Left ventricle myocardium inferior (tissue), 1 donor: ENCODE results near the gene RBM34. TPM values are rescaled to one million over a fixed set of nuclear protein-coding genes. Genes with fewer than 3 reads are reported as not detected.
A peak's percentile ranks its signal among the peaks of the same experiment; 100 is the strongest.

Source experiments
- DNase-seq: peaks from one replicate; pipeline ENCODE4 v3.0.0-alpha.2; 2020
- H3K27ac ChIP-seq: fragments of 200-600 bp; replicated peaks from 2 replicates; pipeline ENCODE4 v1.8.0; 2021
- H3K27me3 ChIP-seq: fragments of 200-600 bp; 2 replicates; pipeline ENCODE4 v1.8.0; 2021; ENCODE audit warnings: low read depth
- H3K36me3 ChIP-seq: fragments of 200-600 bp; 2 replicates; pipeline ENCODE4 v1.8.0; 2021
- H3K4me1 ChIP-seq: fragments of 200-600 bp; 2 replicates; pipeline ENCODE4 v1.8.0; 2021
- H3K4me3 ChIP-seq: fragments of 200-600 bp; 2 replicates; pipeline ENCODE4 v1.8.0; 2021; ENCODE audit warnings: mild to moderate bottlenecking, moderate library complexity
- H3K9me3 ChIP-seq: fragments of 200-600 bp; replicated peaks from 2 replicates; pipeline ENCODE4 v1.8.0; 2021
- CTCF ChIP-seq: fragments of 200-600 bp; IDR thresholded peaks from 2 replicates; pipeline ENCODE4 v1.8.0; 2021; ENCODE audit warnings: antibody characterized with exemption, mild to moderate bottlenecking, borderline replicate concordance
- intact Hi-C: fragments of 100-400 bp; cut with micrococcal nuclease; formaldehyde crosslinking; loops from one replicate; pipeline ENCODE4 v1.11.0; 2022
- total RNA-seq: library from RNA; stranded (reverse); fragmentation: NEBNext Ultra II Directional; extraction: Animal tissue kit (Norgen Biotek cat#: 25700); gene quantifications from one replicate; pipeline ENCODE4 v1.2.1, GENCODE V29; 2021
- donor health status: DM: no; HTN: yes; CAD: no; lungs with severe emphysema.

Gene RBM34
- total RNA-seq, 1 donor from 2014 or later, result 55.6 TPM

- intact Hi-C loops, result no loop called here
Observed at GRCh38 chr1:235199441-235199840, 38.4 kb upstream of the RBM34 start.

GRCh38 chr1:235190431-235190830 lies 29.4 kb upstream of the RBM34 start:
- H3K4me3 ChIP-seq, result no peak overlapping the region
- TF ChIP-seq CTCF, result no peak
- H3K36me3 ChIP-seq, result peaks cover 29% of the 10 kb centered on the region
- intact Hi-C loops, result no loop called here
- H3K4me1 ChIP-seq, result no peaks in the 10 kb centered on the region
- no peaks in the 10 kb centered on the region for H3K9me3 ChIP-seq
- no peaks in the 10 kb centered on the region for H3K27me3 ChIP-seq
- DNase-seq, result no peak
- H3K27ac ChIP-seq, result no peak overlapping the region

More at GRCh38 chr1:235199441-235199840, 38.4 kb upstream of the RBM34 start:
- Histone ChIP-seq H3K4me1 (peaks cover 4% of the 10 kb centered on the region), H3K36me3 (peaks cover 18% of the 10 kb centered on the region), H3K27ac (no peak overlapping the region), H3K9me3 (no peaks in the 10 kb centered on the region), H3K4me3 (no peak overlapping the region), H3K27me3 (no peaks in the 10 kb centered on the region)
- DNase-seq, result no peak
- peak; percentile 40 for TF ChIP-seq CTCF

- Histone ChIP-seq H3K27ac (no peak overlapping the region), H3K27me3 (no peaks in the 10 kb centered on the region), H3K36me3 (peaks cover 5% of the 10 kb centered on the region), H3K9me3 (no peaks in the 10 kb centered on the region), H3K4me1 (no peaks in the 10 kb centered on the region), H3K4me3 (no peak overlapping the region)
- intact Hi-C loops, result no loop called here
- no peak for TF ChIP-seq CTCF
- DNase-seq, result no peak
Observed at GRCh38 chr1:235187316-235187715, 26.3 kb upstream of the RBM34 start.

- peaks cover 39% of the 10 kb centered on the region for H3K36me3 ChIP-seq
Observed at GRCh38 chr1:235181561-235182245, 20.7 kb upstream of the RBM34 start.

GRCh38 chr1:235180916-235181460 lies 19.9 kb upstream of the RBM34 start:
- no peaks in the 10 kb centered on the region for H3K9me3 ChIP-seq
- no peak overlapping the region for H3K4me3 ChIP-seq
- no peak for DNase-seq
- H3K36me3 ChIP-seq, result peaks cover 42% of the 10 kb centered on the region
- intact Hi-C loops, result no loop called here
- no peak overlapping the region for H3K27ac ChIP-seq
- no peaks in the 10 kb centered on the region for H3K27me3 ChIP-seq
- no peak for TF ChIP-seq CTCF
- H3K4me1 ChIP-seq, result no peaks in the 10 kb centered on the region

More at GRCh38 chr1:235181561-235182245, 20.7 kb upstream of the RBM34 start:
- DNase-seq, result no peak
- no peaks in the 10 kb centered on the region for H3K27me3 ChIP-seq
- no peaks in the 10 kb centered on the region for H3K4me1 ChIP-seq
- no peaks in the 10 kb centered on the region for H3K9me3 ChIP-seq
- intact Hi-C loops, result no loop called here
- no peak overlapping the region for H3K27ac ChIP-seq
- H3K4me3 ChIP-seq, result no peak overlapping the region
- no peak for TF ChIP-seq CTCF
